Trophoblast cell (in vitro differentiated cells and primary cell): ENCODE results near the gene DOCK2.

Source experiments
- DNase-seq, 2 donors: peaks; one replicate each; pipeline ENCODE4 v3.0.0-alpha.2; 2016
- H2AFZ ChIP-seq: 2 replicates; pipeline ENCODE4 v1.6.1; 2013; ENCODE audit warnings: low read length, moderate library complexity, mild to moderate bottlenecking; ENCODE audit not compliant: insufficient read depth, poor library complexity
- H2AK5ac ChIP-seq: 2 replicates; pipeline ENCODE4 v1.6.1; 2013; ENCODE audit warnings: mild to moderate bottlenecking, low read length
- H2BK120ac ChIP-seq: 2 replicates; pipeline ENCODE4 v1.6.1; 2013; ENCODE audit warnings: low read length, mild to moderate bottlenecking, moderate library complexity; ENCODE audit not compliant: insufficient read depth, poor library complexity
- H2BK12ac ChIP-seq: 2 replicates; pipeline ENCODE4 v1.6.1; 2013; ENCODE audit warnings: mild to moderate bottlenecking, low read length, moderate library complexity
- H2BK5ac ChIP-seq: 2 replicates; pipeline ENCODE4 v1.6.1; 2013; ENCODE audit warnings: low read length, low read depth, moderate library complexity, mild to moderate bottlenecking; ENCODE audit not compliant: poor library complexity
- H3K14ac ChIP-seq: 2 replicates; pipeline ENCODE4 v1.6.1; 2013; ENCODE audit warnings: mild to moderate bottlenecking, low read length
- H3K18ac ChIP-seq: 2 replicates; pipeline ENCODE4 v1.6.1; 2013; ENCODE audit warnings: mild to moderate bottlenecking, low read length
- H3K23ac ChIP-seq: 2 replicates; pipeline ENCODE4 v1.6.1; 2013; ENCODE audit warnings: low read length
- H3K27ac ChIP-seq: 2 replicates; pipeline ENCODE4 v1.5.1; 2013; ENCODE audit warnings: low read depth, mild to moderate bottlenecking, inconsistent platforms, low read length, moderate library complexity
- H3K27me3 ChIP-seq: 2 replicates; pipeline ENCODE4 v1.6.1; 2013; ENCODE audit warnings: inconsistent platforms, mild to moderate bottlenecking, low read length, moderate library complexity; ENCODE audit not compliant: insufficient read depth
- H3K36me3 ChIP-seq, 2 experiments: 1 replicate in 1 of 2; 2 replicates in 1 of 2; pipeline ENCODE4 v1.6.1; 2013; ENCODE audit warnings: low read length in 2 of 2, mild to moderate bottlenecking in 2 of 2, moderate library complexity in 1 of 2; ENCODE audit not compliant: insufficient read depth in 2 of 2, control insufficient read depth in 1 of 2
- H3K4ac ChIP-seq: 2 replicates; pipeline ENCODE4 v1.6.1; 2013; ENCODE audit warnings: low read depth, mild to moderate bottlenecking, low read length, moderate library complexity
- H3K4me1 ChIP-seq, 2 experiments: 1 replicate in 1 of 2; 2 replicates in 1 of 2; pipeline ENCODE4 v1.6.1; 2013; ENCODE audit warnings: low read length in 2 of 2, mild to moderate bottlenecking in 2 of 2, moderate library complexity in 1 of 2; ENCODE audit not compliant: insufficient read depth in 2 of 2, control insufficient read depth in 1 of 2
- H3K4me2 ChIP-seq: 2 replicates; pipeline ENCODE4 v1.6.1; 2013; ENCODE audit warnings: inconsistent platforms, mild to moderate bottlenecking, low read length, moderate library complexity
- H3K4me3 ChIP-seq: 2 replicates; pipeline ENCODE4 v1.5.1; 2013; ENCODE audit warnings: mild to moderate bottlenecking, low read depth, low read length, inconsistent platforms
- H3K79me1 ChIP-seq: one replicate; pipeline ENCODE4 v1.6.1; 2013; ENCODE audit warnings: low read length
- H3K79me2 ChIP-seq: 2 replicates; pipeline ENCODE4 v1.6.1; 2013; ENCODE audit warnings: low read length, mild to moderate bottlenecking; ENCODE audit not compliant: control insufficient read depth, insufficient read depth, poor library complexity
- H3K9ac ChIP-seq: 2 replicates; pipeline ENCODE4 v1.6.1; 2013; ENCODE audit warnings: mild to moderate bottlenecking, low read length
- H3K9me3 ChIP-seq: 2 replicates; pipeline ENCODE4 v1.6.1; 2013; ENCODE audit warnings: low read depth, mild to moderate bottlenecking, control low read depth, inconsistent platforms, low read length; ENCODE audit not compliant: insufficient read depth
- H4K12ac ChIP-seq: 2 replicates; pipeline ENCODE4 v1.6.1; 2013; ENCODE audit warnings: low read depth, mild to moderate bottlenecking, low read length, moderate library complexity
- H4K8ac ChIP-seq: 2 replicates; pipeline ENCODE4 v1.6.1; 2013; ENCODE audit warnings: low read depth, mild to moderate bottlenecking, low read length, moderate library complexity
- H4K91ac ChIP-seq: one replicate; pipeline ENCODE4 v1.6.1; 2013; ENCODE audit warnings: low read depth, mild to moderate bottlenecking, low read length, moderate library complexity
- WGBS: extraction: QIAGEN DNeasy Blood & Tissue Kit; methylation state at CpG from one replicate; pipeline ENCODE4 v1.1.7; 2013; ENCODE audit warnings: missing lambda C conversion rate; ENCODE audit not compliant: insufficient read length, insufficient coverage; ENCODE audit errors: extremely low coverage; 5-methylcytosine and 5-hydroxymethylcytosine counted together

DOCK2 gene

GRCh38 chr5:169875091-169875728 lies 238.1 kb downstream of the DOCK2 start:
- Histone ChIP-seq H2BK12ac (no peak overlapping the region), H3K27me3 (no peaks in the 10 kb centered on the region), H3K79me2 (no peaks in the 10 kb centered on the region), H3K27ac (no peak overlapping the region), H2BK5ac (no peak overlapping the region), H3K4me2 (no peak overlapping the region), H3K79me1 (no peaks in the 10 kb centered on the region), H4K12ac (no peak overlapping the region), H4K91ac (no peak overlapping the region), H3K4ac (no peak overlapping the region), H3K36me3 (no peaks in the 10 kb centered on the region), H2BK120ac (no peak overlapping the region), H3K4me3 (no peak overlapping the region), H3K4me1 (no peaks in the 10 kb centered on the region), H3K14ac (no peak overlapping the region), H3K9ac (no peak overlapping the region), H2AK5ac (no peak overlapping the region), H3K9me3 (no peaks in the 10 kb centered on the region), H3K23ac (no peak overlapping the region), H2AFZ (no peak overlapping the region), H3K18ac (no peak overlapping the region), H4K8ac (no peak overlapping the region)
- DNase-seq: peak in 1 of 2 donors; percentile 18
- WGBS: no CpG with 5 or more reads among the region's 8 CpGs

- Histone ChIP-seq H3K4me2 (no peak overlapping the region), H2BK12ac (no peak overlapping the region), H3K4me1 (no peaks in the 10 kb centered on the region), H3K36me3 (no peaks in the 10 kb centered on the region), H3K9ac (no peak overlapping the region), H4K8ac (no peak overlapping the region), H3K18ac (no peak overlapping the region), H3K14ac (no peak overlapping the region), H3K27me3 (no peaks in the 10 kb centered on the region), H3K79me2 (no peaks in the 10 kb centered on the region), H2AK5ac (no peak overlapping the region), H3K4ac (no peak overlapping the region), H2BK120ac (no peak overlapping the region), H2BK5ac (no peak overlapping the region), H3K79me1 (no peaks in the 10 kb centered on the region), H3K27ac (no peak overlapping the region), H3K4me3 (no peak overlapping the region), H2AFZ (no peak overlapping the region), H3K23ac (no peak overlapping the region), H4K91ac (no peak overlapping the region), H4K12ac (no peak overlapping the region), H3K9me3 (no peaks in the 10 kb centered on the region)
- WGBS: no CpG with 5 or more reads among the region's 4 CpGs
- no peak for DNase-seq
Observed at GRCh38 chr5:169875731-169876130, 238.7 kb downstream of the DOCK2 start.

- Histone ChIP-seq H4K12ac (no peak overlapping the region), H3K18ac (no peak overlapping the region), H4K8ac (no peak overlapping the region), H3K14ac (no peak overlapping the region), H2BK12ac (no peak overlapping the region), H3K27ac (no peak overlapping the region), H3K4ac (no peak overlapping the region), H3K79me2 (no peaks in the 10 kb centered on the region), H2BK5ac (no peak overlapping the region), H2AFZ (no peak overlapping the region), H4K91ac (no peak overlapping the region), H3K36me3 (no peaks in the 10 kb centered on the region), H2BK120ac (no peak overlapping the region), H3K23ac (no peak overlapping the region), H3K9ac (no peak overlapping the region), H3K4me2 (no peak overlapping the region), H3K4me3 (no peak overlapping the region), H2AK5ac (no peak overlapping the region), H3K27me3 (no peaks in the 10 kb centered on the region), H3K79me1 (no peaks in the 10 kb centered on the region), H3K4me1 (no peaks in the 10 kb centered on the region), H3K9me3 (no peaks in the 10 kb centered on the region)
- peak in 1 of 2 donors; percentile 55 for DNase-seq
- WGBS: no CpG with 5 or more reads among the region's 1 CpG
Observed at GRCh38 chr5:169876386-169876785, 239.3 kb downstream of the DOCK2 start.

- H2BK120ac ChIP-seq: no peak overlapping the region
- no peak for DNase-seq
- WGBS: no CpG with 5 or more reads among the region's 4 CpGs
- H3K14ac ChIP-seq: no peak overlapping the region
- no peak overlapping the region for H2AK5ac ChIP-seq
- no peak overlapping the region for H3K4me2 ChIP-seq
- no peak overlapping the region for H2AFZ ChIP-seq
- no peak overlapping the region for H3K9ac ChIP-seq
- H2BK5ac ChIP-seq: no peak overlapping the region
- H3K27ac ChIP-seq: no peak overlapping the region
- no peak overlapping the region for H4K8ac ChIP-seq
- no peaks in the 10 kb centered on the region for H3K4me1 ChIP-seq
- no peak overlapping the region for H3K23ac ChIP-seq
- no peak overlapping the region for H2BK12ac ChIP-seq
- H3K18ac ChIP-seq: no peak overlapping the region
- H3K79me2 ChIP-seq: no peaks in the 10 kb centered on the region
- H3K27me3 ChIP-seq: no peaks in the 10 kb centered on the region
- no peak overlapping the region for H4K91ac ChIP-seq
- no peak overlapping the region for H3K4ac ChIP-seq
- H3K36me3 ChIP-seq: no peaks in the 10 kb centered on the region
- no peak overlapping the region for H3K4me3 ChIP-seq
- H3K79me1 ChIP-seq: no peaks in the 10 kb centered on the region
- H4K12ac ChIP-seq: no peak overlapping the region
- no peaks in the 10 kb centered on the region for H3K9me3 ChIP-seq
Observed at GRCh38 chr5:169880012-169880663, 243.1 kb downstream of the DOCK2 start.
